Measurements from ENCODE around the gene ARPP21.

The ARPP21 gene

GRCh38 chr3:35670408-35670965, 31.2 kb downstream of the ARPP21 start:
- Histone ChIP-seq H4K20me1 (ENCODE audit: insufficient read depth) (no peaks in the 10 kb centered on the region), H3K27me3 (ENCODE audit: insufficient read depth, low read depth) (no peaks in the 10 kb centered on the region), H3K36me3 (ENCODE audit: insufficient read depth) (no peaks in the 10 kb centered on the region), H3K79me2 (ENCODE audit: insufficient read depth, low read depth) (no peaks in the 10 kb centered on the region), H3K4me2 (no peak overlapping the region), H3K9ac (no peak overlapping the region), H3K4me3 (IDR thresholded peaks at IDR 0.05; ENCODE audit: insufficient read depth, low read depth, low read length) (no peak overlapping the region), H2AFZ (ENCODE audit: low read depth) (no peak overlapping the region), H3K27ac (no peak overlapping the region), H3K4me1 (ENCODE audit: low read depth, poor library complexity, severe bottlenecking) (no peaks in the 10 kb centered on the region)
- TF ChIP-seq CTCF (conservative IDR thresholded peaks at IDR 0.05; ENCODE audit: low read depth, low read length) = no peak

GRCh38 chr3:35671483-35671882, 32.2 kb downstream of the ARPP21 start:
- Histone ChIP-seq H2AFZ (ENCODE audit: low read depth) (no peak overlapping the region), H4K20me1 (ENCODE audit: insufficient read depth) (no peaks in the 10 kb centered on the region), H3K9ac (no peak overlapping the region), H3K79me2 (ENCODE audit: insufficient read depth, low read depth) (no peaks in the 10 kb centered on the region), H3K4me1 (ENCODE audit: low read depth, poor library complexity, severe bottlenecking) (no peaks in the 10 kb centered on the region), H3K27ac (no peak overlapping the region), H3K4me3 (IDR thresholded peaks at IDR 0.05; ENCODE audit: insufficient read depth, low read depth, low read length) (no peak overlapping the region), H3K4me2 (no peak overlapping the region), H3K36me3 (ENCODE audit: insufficient read depth) (no peaks in the 10 kb centered on the region), H3K27me3 (ENCODE audit: insufficient read depth, low read depth) (no peaks in the 10 kb centered on the region)
- TF ChIP-seq CTCF (conservative IDR thresholded peaks at IDR 0.05; ENCODE audit: low read depth, low read length) = no peak

- no peak for TF ChIP-seq CTCF (conservative IDR thresholded peaks at IDR 0.05; ENCODE audit: low read depth, low read length)
- H3K9ac ChIP-seq = no peak overlapping the region
- H3K4me1 ChIP-seq (ENCODE audit: low read depth, poor library complexity, severe bottlenecking) = no peaks in the 10 kb centered on the region
- no peak overlapping the region for H3K4me2 ChIP-seq
- H4K20me1 ChIP-seq (ENCODE audit: insufficient read depth) = no peaks in the 10 kb centered on the region
- no peaks in the 10 kb centered on the region for H3K27me3 ChIP-seq (ENCODE audit: insufficient read depth, low read depth)
- H3K79me2 ChIP-seq (ENCODE audit: insufficient read depth, low read depth) = no peaks in the 10 kb centered on the region
- no peak overlapping the region for H3K4me3 ChIP-seq (IDR thresholded peaks at IDR 0.05; ENCODE audit: insufficient read depth, low read depth, low read length)
- no peak overlapping the region for H3K27ac ChIP-seq
- H3K36me3 ChIP-seq (ENCODE audit: insufficient read depth) = no peaks in the 10 kb centered on the region
- H2AFZ ChIP-seq (ENCODE audit: low read depth) = no peak overlapping the region
These were observed 33.7 kb downstream of the ARPP21 start for GRCh38 chr3:35673017-35673416.

- H3K27ac ChIP-seq = no peak overlapping the region
- H3K9ac ChIP-seq = no peak overlapping the region
- H3K27me3 ChIP-seq (ENCODE audit: insufficient read depth, low read depth) = no peaks in the 10 kb centered on the region
- no peaks in the 10 kb centered on the region for H4K20me1 ChIP-seq (ENCODE audit: insufficient read depth)
- no peak for TF ChIP-seq CTCF (conservative IDR thresholded peaks at IDR 0.05; ENCODE audit: low read depth, low read length)
- H3K4me1 ChIP-seq (ENCODE audit: low read depth, poor library complexity, severe bottlenecking) = no peaks in the 10 kb centered on the region
- H3K79me2 ChIP-seq (ENCODE audit: insufficient read depth, low read depth) = no peaks in the 10 kb centered on the region
- no peak overlapping the region for H3K4me3 ChIP-seq (IDR thresholded peaks at IDR 0.05; ENCODE audit: insufficient read depth, low read depth, low read length)
- H3K36me3 ChIP-seq (ENCODE audit: insufficient read depth) = no peaks in the 10 kb centered on the region
- H3K4me2 ChIP-seq = no peak overlapping the region
- no peak overlapping the region for H2AFZ ChIP-seq (ENCODE audit: low read depth)
These were observed 35.3 kb downstream of the ARPP21 start for GRCh38 chr3:35674451-35675109.

All from KMS-11 (cell line).